ENCODE measurements around the gene MXRA8.

GRCh38 chr1:1347026-1347595 lies 11.2 kb downstream of the MXRA8 start:
- TF ChIP-seq CTCF (IDR thresholded peaks at IDR 0.05; ENCODE audit: poor library complexity) (no peak), EZH2 (IDR thresholded peaks at IDR 0.05; ENCODE audit: borderline replicate concordance) (no peak)
